ENCODE measurements around the gene GAGE13.

DNA sequence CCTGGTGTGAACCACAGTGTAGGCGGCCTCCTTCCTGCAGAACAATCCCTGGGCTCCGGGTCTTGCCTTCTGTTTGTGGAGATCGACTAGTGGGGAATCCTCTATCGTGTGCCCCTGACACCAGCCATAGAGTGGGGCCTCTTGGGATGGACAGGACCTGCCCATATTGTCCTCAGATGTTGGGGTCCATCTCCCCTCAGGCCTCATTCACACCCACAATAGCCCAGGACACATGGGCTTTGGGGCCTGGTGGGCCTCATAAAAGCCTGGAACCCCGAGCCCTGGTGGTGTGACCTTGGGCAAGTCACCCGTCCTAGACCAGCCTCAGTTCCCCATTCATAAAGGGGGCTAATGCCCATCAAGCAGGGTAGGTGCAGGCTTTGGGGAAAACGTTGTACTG, 41.2 kb upstream of the GAGE13 start:
- TF ChIP-seq, protein P1, sequence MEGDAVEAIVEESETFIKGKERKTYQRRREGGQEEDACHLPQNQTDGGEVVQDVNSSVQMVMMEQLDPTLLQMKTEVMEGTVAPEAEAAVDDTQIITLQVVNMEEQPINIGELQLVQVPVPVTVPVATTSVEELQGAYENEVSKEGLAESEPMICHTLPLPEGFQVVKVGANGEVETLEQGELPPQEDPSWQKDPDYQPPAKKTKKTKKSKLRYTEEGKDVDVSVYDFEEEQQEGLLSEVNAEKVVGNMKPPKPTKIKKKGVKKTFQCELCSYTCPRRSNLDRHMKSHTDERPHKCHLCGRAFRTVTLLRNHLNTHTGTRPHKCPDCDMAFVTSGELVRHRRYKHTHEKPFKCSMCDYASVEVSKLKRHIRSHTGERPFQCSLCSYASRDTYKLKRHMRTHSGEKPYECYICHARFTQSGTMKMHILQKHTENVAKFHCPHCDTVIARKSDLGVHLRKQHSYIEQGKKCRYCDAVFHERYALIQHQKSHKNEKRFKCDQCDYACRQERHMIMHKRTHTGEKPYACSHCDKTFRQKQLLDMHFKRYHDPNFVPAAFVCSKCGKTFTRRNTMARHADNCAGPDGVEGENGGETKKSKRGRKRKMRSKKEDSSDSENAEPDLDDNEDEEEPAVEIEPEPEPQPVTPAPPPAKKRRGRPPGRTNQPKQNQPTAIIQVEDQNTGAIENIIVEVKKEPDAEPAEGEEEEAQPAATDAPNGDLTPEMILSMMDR (IDR thresholded peaks at IDR 0.05): no peak
- TF ChIP-seq POLR2AphosphoS5 (IDR thresholded peaks at IDR 0.05) (no peak), POLR2A (IDR thresholded peaks at IDR 0.05) (no peak), EP300 (IDR thresholded peaks at IDR 0.05) (no peak)
